Measurements from ENCODE around the gene NXNL1.
"Not testable (repeated sequence)": the region's sequence is repeated elsewhere in the genome, so short reads cannot be mapped to it uniquely, and the experiment has no call there.

NXNL1 gene, protein sequence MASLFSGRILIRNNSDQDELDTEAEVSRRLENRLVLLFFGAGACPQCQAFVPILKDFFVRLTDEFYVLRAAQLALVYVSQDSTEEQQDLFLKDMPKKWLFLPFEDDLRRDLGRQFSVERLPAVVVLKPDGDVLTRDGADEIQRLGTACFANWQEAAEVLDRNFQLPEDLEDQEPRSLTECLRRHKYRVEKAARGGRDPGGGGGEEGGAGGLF

GRCh38 chr19:17460372-17461230 is at the start of gene NXNL1:
NXNL1 (minus strand) TSS chr19:17460926; CDS start chr19:17460869, 57 bp downstream.
- no peak within 1 kb of the TSS for H3K4me3 ChIP-seq (ENCODE audit: low read length)
- no peaks in the 10 kb centered on the region for H3K36me3 ChIP-seq (ENCODE audit: control insufficient read depth, insufficient read depth, low read length, severe bottlenecking)
- H3K9ac ChIP-seq (ENCODE audit: low read length), result no peak within 1 kb of the TSS
- no peak for DNase-seq (ENCODE audit: low read depth)
- no peaks in the 10 kb centered on the region for H3K9me3 ChIP-seq (ENCODE audit: control insufficient read depth, low read length)
- H3K27me3 ChIP-seq (replicated peaks; ENCODE audit: control insufficient read depth, insufficient read depth, low read length), result peaks cover 3% of the 10 kb centered on the region
- H3K4me1 ChIP-seq (ENCODE audit: control insufficient read depth, insufficient read depth, low read length), result peaks cover 5% of the 10 kb centered on the region

GRCh38 chr19:17508558-17508933 is 47.8 kb upstream of the NXNL1 start:
- peak overlapping the region; percentile 86 for H3K9ac ChIP-seq (ENCODE audit: low read length)
- not testable (repeated sequence) for H3K9me3 ChIP-seq (ENCODE audit: control insufficient read depth, low read length); H3K27me3 ChIP-seq (replicated peaks; ENCODE audit: control insufficient read depth, insufficient read depth, low read length); DNase-seq (ENCODE audit: low read depth)
- H3K4me1 ChIP-seq (ENCODE audit: control insufficient read depth, insufficient read depth, low read length), result peaks cover 59% of the 10 kb centered on the region
- H3K4me3 ChIP-seq (ENCODE audit: low read length), result peak overlapping the region; percentile 66
- peaks cover 10% of the 10 kb centered on the region for H3K36me3 ChIP-seq (ENCODE audit: control insufficient read depth, insufficient read depth, low read length, severe bottlenecking)

GRCh38 chr19:17506745-17507144 is 46.0 kb upstream of the NXNL1 start:
- DNase-seq (ENCODE audit: low read depth), result no peak
- Histone ChIP-seq H3K4me3 (ENCODE audit: low read length) (no peak overlapping the region), H3K27me3 (replicated peaks; ENCODE audit: control insufficient read depth, insufficient read depth, low read length) (no peaks in the 10 kb centered on the region), H3K9me3 (ENCODE audit: control insufficient read depth, low read length) (no peaks in the 10 kb centered on the region), H3K4me1 (ENCODE audit: control insufficient read depth, insufficient read depth, low read length) (peaks cover 52% of the 10 kb centered on the region), H3K9ac (ENCODE audit: low read length) (no peak overlapping the region), H3K36me3 (ENCODE audit: control insufficient read depth, insufficient read depth, low read length, severe bottlenecking) (peaks cover 14% of the 10 kb centered on the region)

GRCh38 chr19:17505223-17505622 is 44.5 kb upstream of the NXNL1 start:
- Histone ChIP-seq H3K9ac (ENCODE audit: low read length) (peak overlapping the region; percentile 66), H3K9me3 (ENCODE audit: control insufficient read depth, low read length) (no peaks in the 10 kb centered on the region), H3K4me1 (ENCODE audit: control insufficient read depth, insufficient read depth, low read length) (peaks cover 49% of the 10 kb centered on the region), H3K36me3 (ENCODE audit: control insufficient read depth, insufficient read depth, low read length, severe bottlenecking) (peaks cover 28% of the 10 kb centered on the region), H3K27me3 (replicated peaks; ENCODE audit: control insufficient read depth, insufficient read depth, low read length) (no peaks in the 10 kb centered on the region), H3K4me3 (ENCODE audit: low read length) (no peak overlapping the region)
- no peak for DNase-seq (ENCODE audit: low read depth)

GRCh38 chr19:17504456-17504855 is 43.7 kb upstream of the NXNL1 start:
- DNase-seq (ENCODE audit: low read depth), result no peak
- no peaks in the 10 kb centered on the region for H3K27me3 ChIP-seq (replicated peaks; ENCODE audit: control insufficient read depth, insufficient read depth, low read length)
- peaks cover 49% of the 10 kb centered on the region for H3K4me1 ChIP-seq (ENCODE audit: control insufficient read depth, insufficient read depth, low read length)
- H3K4me3 ChIP-seq (ENCODE audit: low read length), result no peak overlapping the region
- no peaks in the 10 kb centered on the region for H3K9me3 ChIP-seq (ENCODE audit: control insufficient read depth, low read length)
- H3K36me3 ChIP-seq (ENCODE audit: control insufficient read depth, insufficient read depth, low read length, severe bottlenecking), result peaks cover 30% of the 10 kb centered on the region
- H3K9ac ChIP-seq (ENCODE audit: low read length), result peak overlapping the region; percentile 66

DNA sequence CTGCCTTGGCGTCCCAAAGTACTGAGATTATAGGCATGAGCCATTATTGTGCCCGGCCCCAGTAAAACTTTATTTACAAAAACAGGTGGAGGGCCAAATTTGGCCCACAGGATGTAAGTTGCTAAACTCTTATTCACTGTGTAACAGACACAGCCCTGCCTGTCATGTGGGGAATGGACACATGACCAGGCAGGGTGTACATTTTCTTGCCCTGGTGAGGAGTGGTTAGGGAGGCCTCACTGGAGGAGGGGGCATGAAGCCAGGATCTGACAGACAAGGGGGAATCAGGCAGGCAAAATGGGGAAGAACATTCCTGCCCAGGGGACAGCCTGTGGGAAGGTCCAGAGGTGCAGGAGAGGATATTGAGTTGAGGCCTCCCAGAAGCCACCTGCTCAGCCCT is 43.3 kb upstream of the NXNL1 start:
- H3K4me3 ChIP-seq (ENCODE audit: low read length), result no peak overlapping the region
- H3K9me3 ChIP-seq (ENCODE audit: control insufficient read depth, low read length), result no peaks in the 10 kb centered on the region
- peak overlapping the region; percentile 66 for H3K9ac ChIP-seq (ENCODE audit: low read length)
- no peak for DNase-seq (ENCODE audit: low read depth)
- H3K27me3 ChIP-seq (replicated peaks; ENCODE audit: control insufficient read depth, insufficient read depth, low read length), result no peaks in the 10 kb centered on the region
- peaks cover 30% of the 10 kb centered on the region for H3K36me3 ChIP-seq (ENCODE audit: control insufficient read depth, insufficient read depth, low read length, severe bottlenecking)
- peaks cover 49% of the 10 kb centered on the region for H3K4me1 ChIP-seq (ENCODE audit: control insufficient read depth, insufficient read depth, low read length)

GRCh38 chr19:17503240-17503639 is 42.5 kb upstream of the NXNL1 start:
- no peak for DNase-seq (ENCODE audit: low read depth)
- Histone ChIP-seq H3K4me3 (ENCODE audit: low read length) (no peak overlapping the region), H3K36me3 (ENCODE audit: control insufficient read depth, insufficient read depth, low read length, severe bottlenecking) (peaks cover 30% of the 10 kb centered on the region), H3K27me3 (replicated peaks; ENCODE audit: control insufficient read depth, insufficient read depth, low read length) (no peaks in the 10 kb centered on the region), H3K4me1 (ENCODE audit: control insufficient read depth, insufficient read depth, low read length) (peaks cover 41% of the 10 kb centered on the region), H3K9ac (ENCODE audit: low read length) (no peak overlapping the region), H3K9me3 (ENCODE audit: control insufficient read depth, low read length) (no peaks in the 10 kb centered on the region)

GRCh38 chr19:17500447-17501198 is 39.9 kb upstream of the NXNL1 start:
- H3K4me3 ChIP-seq (ENCODE audit: low read length), result no peak overlapping the region
- no peaks in the 10 kb centered on the region for H3K27me3 ChIP-seq (replicated peaks; ENCODE audit: control insufficient read depth, insufficient read depth, low read length)
- H3K9ac ChIP-seq (ENCODE audit: low read length), result peak overlapping the region; percentile 9
- H3K36me3 ChIP-seq (ENCODE audit: control insufficient read depth, insufficient read depth, low read length, severe bottlenecking), result peaks cover 44% of the 10 kb centered on the region
- DNase-seq (ENCODE audit: low read depth), result no peak
- peaks cover 32% of the 10 kb centered on the region for H3K4me1 ChIP-seq (ENCODE audit: control insufficient read depth, insufficient read depth, low read length)
- H3K9me3 ChIP-seq (ENCODE audit: control insufficient read depth, low read length), result no peaks in the 10 kb centered on the region

DNA sequence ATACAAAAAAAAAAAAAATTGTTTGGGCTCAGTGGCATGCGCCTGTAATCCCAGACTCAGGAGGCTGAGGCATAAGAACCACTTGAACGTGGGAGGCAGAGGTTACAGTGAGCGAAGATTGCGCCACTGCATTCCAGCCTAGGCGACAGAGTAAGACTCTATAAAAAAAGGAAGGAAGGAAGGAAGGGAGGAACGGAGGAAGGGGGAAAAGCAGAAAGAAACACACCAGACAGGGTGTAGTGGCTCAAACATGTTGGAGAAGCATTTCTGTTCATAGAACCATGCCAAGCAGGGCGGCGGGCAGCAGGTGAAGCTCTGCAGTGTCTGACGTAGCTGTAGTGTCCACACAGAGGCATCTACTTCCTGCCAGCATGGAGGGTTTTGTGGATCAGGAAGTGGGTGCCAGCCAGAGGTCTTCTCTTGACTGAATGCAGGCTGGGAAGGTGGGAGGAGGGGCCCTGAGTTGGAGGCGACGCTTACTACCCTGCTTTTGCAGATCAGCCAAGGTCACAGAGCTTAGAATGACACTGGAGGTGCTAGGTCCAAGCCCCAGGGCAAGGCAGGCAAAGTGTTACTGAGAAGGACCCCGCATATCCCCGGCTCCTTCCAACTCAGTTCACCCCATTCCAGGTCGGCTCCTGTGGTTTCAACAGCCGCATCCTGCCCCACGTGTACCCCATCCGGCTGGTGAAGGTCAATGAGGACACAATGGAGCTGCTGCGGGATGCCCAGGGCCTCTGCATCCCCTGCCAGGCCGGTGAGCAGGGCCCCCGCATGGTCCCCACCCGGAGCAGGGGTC is 39.1 kb upstream of the NXNL1 start:
- peak overlapping the region; percentile 9 for H3K9ac ChIP-seq (ENCODE audit: low read length)
- peaks cover 42% of the 10 kb centered on the region for H3K36me3 ChIP-seq (ENCODE audit: control insufficient read depth, insufficient read depth, low read length, severe bottlenecking)
- H3K4me3 ChIP-seq (ENCODE audit: low read length), result peak overlapping the region; percentile 6
- H3K4me1 ChIP-seq (ENCODE audit: control insufficient read depth, insufficient read depth, low read length), result peaks cover 26% of the 10 kb centered on the region
- H3K27me3 ChIP-seq (replicated peaks; ENCODE audit: control insufficient read depth, insufficient read depth, low read length), result no peaks in the 10 kb centered on the region
- DNase-seq (ENCODE audit: low read depth), result no peak
- H3K9me3 ChIP-seq (ENCODE audit: control insufficient read depth, low read length), result no peaks in the 10 kb centered on the region

- H3K4me3 ChIP-seq (ENCODE audit: low read length); H3K27me3 ChIP-seq (replicated peaks; ENCODE audit: control insufficient read depth, insufficient read depth, low read length): not testable (repeated sequence)
- peaks cover 18% of the 10 kb centered on the region for H3K4me1 ChIP-seq (ENCODE audit: control insufficient read depth, insufficient read depth, low read length)
Observed at GRCh38 chr19:17499025-17499424, 38.3 kb upstream of the NXNL1 start.

More at GRCh38 chr19:17499025-17499424, 38.3 kb upstream of the NXNL1 start:
- peaks cover 35% of the 10 kb centered on the region for H3K36me3 ChIP-seq (ENCODE audit: control insufficient read depth, insufficient read depth, low read length, severe bottlenecking)
- not testable (repeated sequence) for DNase-seq (ENCODE audit: low read depth); H3K9me3 ChIP-seq (ENCODE audit: control insufficient read depth, low read length); H3K9ac ChIP-seq (ENCODE audit: low read length)

Measured in adipocyte (in vitro differentiated cells).